H1 (cell line): ENCODE measurements around the gene QDPR. TPM values are rescaled to one million over a fixed set of nuclear protein-coding genes. Genes with fewer than 3 reads are reported as not detected.

Source experiments
- CTCF ChIA-PET: fragments of 300-600 bp; sonication (Branson Sonifier 250); formaldehyde crosslinking; loops from one replicate; lab custom pipeline; 2021; ENCODE audit not compliant: partially characterized antibody; lab: Charles Lee
- POLR2A ChIA-PET: fragments of 300-600 bp; sonication (Branson Sonifier 250); formaldehyde crosslinking; loops from one replicate; lab custom pipeline; 2021; ENCODE audit warnings: inconsistent platforms; ENCODE audit not compliant: partially characterized antibody; lab: Charles Lee
- DNase-seq, 2 experiments: peaks; one replicate each; pipeline versions ENCODE4 v3.0.0 to v3.0.0-alpha.2; 2010 to 2022; ENCODE audit warnings: low spot score in 2 of 2, low read depth in 1 of 2, mixed read lengths in 1 of 2
- FAIRE-seq: peaks from 2 replicates; lab custom pipeline; 2011; peaks lifted over from hg19 to GRCh38; lab: Jason Lieb, UNC
- H2AFZ ChIP-seq: 2 replicates; pipeline ENCODE4 v1.8.1; 2012; ENCODE audit warnings: low read length, inconsistent platforms
- H2AK5ac ChIP-seq: 2 replicates; pipeline ENCODE4 v1.6.1; 2013; ENCODE audit warnings: low read depth, low read length
- H2BK120ac ChIP-seq: replicated peaks from 2 replicates; pipeline ENCODE3; 2013; ENCODE audit warnings: low read depth, low read length, inconsistent platforms
- H2BK12ac ChIP-seq: 2 replicates; pipeline ENCODE4 v1.6.1; 2013; ENCODE audit warnings: low read depth, low read length
- H2BK15ac ChIP-seq: 2 replicates; pipeline ENCODE4 v1.6.1; 2013; ENCODE audit warnings: low read length
- H2BK20ac ChIP-seq: 2 replicates; pipeline ENCODE4 v1.6.1; 2013; ENCODE audit warnings: low read length
- H2BK5ac ChIP-seq: 2 replicates; pipeline ENCODE4 v1.6.1; 2013; ENCODE audit warnings: low read depth, low read length
- H3K14ac ChIP-seq: 2 replicates; pipeline ENCODE4 v1.6.1; 2013; ENCODE audit warnings: inconsistent platforms; ENCODE audit not compliant: insufficient read length
- H3K18ac ChIP-seq: 2 replicates; pipeline ENCODE4 v1.6.1; 2013; ENCODE audit warnings: low read length; ENCODE audit errors: extremely low read depth
- H3K23ac ChIP-seq: 2 replicates; pipeline ENCODE4 v1.6.1; 2013; ENCODE audit warnings: inconsistent platforms; ENCODE audit not compliant: insufficient read length
- H3K23me2 ChIP-seq: 2 replicates; pipeline ENCODE4 v1.6.1; 2013; ENCODE audit warnings: low read depth, low read length
- H3K27ac ChIP-seq: 2 replicates; pipeline ENCODE4 v1.6.1; 2011; ENCODE audit warnings: low read depth, low read length, inconsistent platforms
- H3K27me3 ChIP-seq, 4 experiments: replicated peaks in 1 of 4; 1 replicate in 1 of 4; 2 replicates in 3 of 4; pipeline versions ENCODE4 v1.6.1 to v1.8.1; 2011 to 2013; ENCODE audit warnings: low read length in 3 of 4, mild to moderate bottlenecking in 3 of 4, inconsistent platforms in 2 of 4, mixed read lengths in 2 of 4, moderate library complexity in 1 of 4; ENCODE audit not compliant: control insufficient read depth in 3 of 4, insufficient read depth in 3 of 4; ENCODE audit errors: extremely low read depth in 1 of 4
- H3K36me3 ChIP-seq, 4 experiments: 2 replicates each; pipeline versions ENCODE4 v1.6.1 to v1.8.1; 2011 to 2013; ENCODE audit warnings: mild to moderate bottlenecking in 4 of 4, low read length in 3 of 4, moderate library complexity in 2 of 4, control low read depth in 1 of 4, inconsistent platforms in 1 of 4; ENCODE audit not compliant: insufficient read depth in 4 of 4, control insufficient read depth in 2 of 4
- H3K4ac ChIP-seq: replicated peaks from 2 replicates; pipeline ENCODE3; 2013; ENCODE audit warnings: low read length, low read depth, mixed read lengths, inconsistent platforms; ENCODE audit not compliant: insufficient read length
- H3K4me1 ChIP-seq, 4 experiments: replicated peaks in 1 of 4; 1 replicate in 1 of 4; 2 replicates in 3 of 4; pipeline versions ENCODE4 v1.6.1 to v1.8.1; 2011 to 2013; ENCODE audit warnings: low read length in 3 of 4, inconsistent platforms in 2 of 4, mixed read lengths in 1 of 4; ENCODE audit not compliant: insufficient read depth in 4 of 4, control insufficient read depth in 3 of 4
- H3K4me2 ChIP-seq, 2 experiments: 2 replicates each; pipeline versions ENCODE4 v1.6.1 to v1.8.1; 2011 to 2013; ENCODE audit warnings: low read depth in 2 of 2, low read length in 2 of 2, control low read depth in 1 of 2, inconsistent platforms in 1 of 2, mild to moderate bottlenecking in 1 of 2; ENCODE audit not compliant: insufficient read depth in 1 of 2
- H3K4me3 ChIP-seq, 4 experiments: fragments of 200-600, 300-600 bp in 1 of 4; sonication (generic), shearing (Covaris generic), sonication (Bioruptor Twin) in 1 of 4; 2 replicates each; pipeline versions ENCODE4 v1.5.1 to v1.8.1; 2011 to 2016; ENCODE audit warnings: low read length in 4 of 4, low read depth in 3 of 4, control low read depth in 2 of 4, inconsistent platforms in 2 of 4, mild to moderate bottlenecking in 2 of 4, mixed read lengths in 1 of 4, moderate library complexity in 1 of 4; ENCODE audit not compliant: insufficient read depth in 2 of 4; ENCODE audit errors: extremely low read depth in 1 of 4
- H3K56ac ChIP-seq: replicated peaks from 2 replicates; pipeline ENCODE3; 2013; ENCODE audit warnings: low read depth, mild to moderate bottlenecking, mixed read lengths, low read length, inconsistent platforms; ENCODE audit not compliant: insufficient read length
- H3K79me1 ChIP-seq: 2 replicates; pipeline ENCODE4 v1.6.1; 2013; ENCODE audit warnings: low read depth, low read length, control low read depth
- H3K79me2 ChIP-seq, 2 experiments: 2 replicates each; pipeline versions ENCODE4 v1.6.1 to v1.8.1; 2012 to 2013; ENCODE audit warnings: low read length in 2 of 2, mild to moderate bottlenecking in 2 of 2, inconsistent platforms in 1 of 2; ENCODE audit not compliant: insufficient read depth in 2 of 2, control insufficient read depth in 1 of 2
- H3K9ac ChIP-seq, 4 experiments: replicated peaks in 1 of 4; 1 replicate in 1 of 4; 2 replicates in 3 of 4; pipeline versions ENCODE4 v1.6.1 to v1.8.1; 2011 to 2013; ENCODE audit warnings: low read depth in 3 of 4, low read length in 3 of 4, control low read depth in 2 of 4, mild to moderate bottlenecking in 2 of 4, moderate library complexity in 2 of 4, inconsistent platforms in 1 of 4; ENCODE audit errors: extremely low read depth in 1 of 4
- H3K9me3 ChIP-seq, 2 experiments: 2 replicates each; pipeline versions ENCODE4 v1.6.1 to v1.8.1; 2012 to 2013; ENCODE audit warnings: mild to moderate bottlenecking in 2 of 2, moderate library complexity in 2 of 2, control low read depth in 1 of 2, inconsistent platforms in 1 of 2, low read depth in 1 of 2, low read length in 1 of 2, mixed read lengths in 1 of 2; ENCODE audit not compliant: insufficient read depth in 2 of 2
- H4K20me1 ChIP-seq, 2 experiments: replicated peaks in 1 of 2; 2 replicates each; pipeline versions ENCODE3 to v1.8.1; 2011 to 2013; ENCODE audit warnings: inconsistent platforms in 2 of 2, low read length in 2 of 2, mild to moderate bottlenecking in 1 of 2; ENCODE audit not compliant: insufficient read depth in 2 of 2, control insufficient read depth in 1 of 2
- H4K5ac ChIP-seq: 2 replicates; pipeline ENCODE4 v1.6.1; 2013; ENCODE audit warnings: low read length, low read depth, mixed read lengths, inconsistent platforms; ENCODE audit not compliant: insufficient read length
- H4K8ac ChIP-seq: 2 replicates; pipeline ENCODE4 v1.8.0; 2013; ENCODE audit warnings: mild to moderate bottlenecking, moderate library complexity, low read length, inconsistent platforms; ENCODE audit not compliant: insufficient read depth; ENCODE audit errors: extremely low read depth
- H4K91ac ChIP-seq: replicated peaks from 2 replicates; pipeline ENCODE3; 2013; ENCODE audit warnings: low read length, mixed read lengths, inconsistent platforms; ENCODE audit not compliant: insufficient read length
- HDAC2 ChIP-seq, 2 experiments: fragments of 300-600 bp in 1 of 2; sonication (generic) in 1 of 2; IDR thresholded peaks; 2 replicates each; pipeline ENCODE4 v1.6.1; 2011 to 2012; ENCODE audit warnings: low read depth in 2 of 2, low read length in 2 of 2, mild to moderate bottlenecking in 2 of 2, moderate library complexity in 2 of 2, borderline replicate concordance in 1 of 2, inconsistent platforms in 1 of 2
- JUND ChIP-seq: IDR thresholded peaks from 2 replicates; pipeline ENCODE4 v1.6.1; 2011; ENCODE audit warnings: mild to moderate bottlenecking, improper control_type of control experiment, low read length
- KDM4A ChIP-seq: IDR thresholded peaks from one replicate; pipeline ENCODE4 v1.7.1; 2012; ENCODE audit warnings: low read depth, mild to moderate bottlenecking, moderate library complexity, low read length, inconsistent platforms; ENCODE audit not compliant: severe bottlenecking
- SIRT6 ChIP-seq: IDR thresholded peaks from one replicate; pipeline ENCODE4 v1.7.1; 2012; ENCODE audit warnings: low read length, inconsistent platforms
- TAF7 ChIP-seq: optimal IDR thresholded peaks from 2 replicates; pipeline ENCODE3; 2011; ENCODE audit warnings: low read depth, mild to moderate bottlenecking, inconsistent platforms, low read length, moderate library complexity, borderline replicate concordance
- ZNF274 ChIP-seq: IDR thresholded peaks from 2 replicates; pipeline ENCODE4 v1.7.0; 2012; ENCODE audit warnings: low read length, borderline replicate concordance; ENCODE audit errors: extremely low read depth
- WGBS, 2 experiments: shearing (Covaris generic) in 1 of 2; methylation state at CpG; one replicate each; pipeline versions ENCODE4 v1.1.6 to v1.1.7; 2013 to 2015; ENCODE audit warnings: low lambda C conversion rate in 2 of 2, mixed read lengths in 2 of 2, inconsistent platforms in 1 of 2, low coverage in 1 of 2, missing lambda C conversion rate in 1 of 2; ENCODE audit not compliant: insufficient replicate concordance in 2 of 2, insufficient coverage in 1 of 2, insufficient read length in 1 of 2; ENCODE audit errors: extremely low coverage in 1 of 2, missing lambda C conversion rate in 1 of 2; 5-methylcytosine and 5-hydroxymethylcytosine counted together
- long read RNA-seq, 2 experiments: library from RNA in 1 of 2; library from capped mRNA in 1 of 2; stranded (forward); transcript quantifications; one replicate each; pipeline ENCODE4 v2.0.0, GENCODE V29; 2021; ENCODE audit warnings: inconsistent platforms in 1 of 2
- polyA minus RNA-seq, 3 experiments: library from RNA; depleted of rRNA, polyadenylated mRNA; stranded (reverse); fragments of >200 nt; gene quantifications; 1 replicate in 2 of 3; 2 replicates in 1 of 3; pipeline ENCODE4 v1.2.3, GENCODE V29; 2011
- polyA plus RNA-seq, 7 experiments: library from polyadenylated mRNA; depleted of rRNA in 3 of 7; stranded (reverse) in 5 of 7; unstranded in 2 of 7; fragments of >200 nt in 5 of 7; fragments of 200-250 nt in 2 of 7; gene quantifications; 1 replicate in 5 of 7; 2 replicates in 1 of 7; 4 replicates in 1 of 7; pipeline versions ENCODE4 v1.2.1 to v1.2.3, GENCODE V29; 2011 to 2013; ENCODE audit warnings: missing spikeins in 2 of 7, mixed read lengths in 2 of 7
- total RNA-seq: library from RNA; stranded (reverse); fragmentation: NEBNext Ultra II Directional; extraction: Animal tissue kit (Norgen Biotek cat#: 25700); gene quantifications from 2 replicates; pipeline ENCODE4 v1.2.1, GENCODE V29; 2021
- TF ChIP-seq, protein P1 (sequence below): IDR thresholded peaks from 2 replicates; pipeline ENCODE4 v1.6.1; 2012; ENCODE audit warnings: inconsistent platforms

QDPR gene
- total RNA-seq (33.6 and 33.8 TPM in 2 replicates), polyA plus RNA-seq (2011; rRNA removed) (34.9 and 35.9 TPM in 2 replicates), polyA minus RNA-seq (2011; rRNA and poly(A)+ RNA removed) (26.6 and 31.9 TPM in 2 replicates)
- polyA plus RNA-seq (2011; cell fraction: cytosol; rRNA removed), result 45.4 TPM
- 21.4 TPM for polyA plus RNA-seq (2011; cell fraction: nucleus; rRNA removed)
- polyA plus RNA-seq (2012, experiment 1 of 2), result 32.1 to 37.5 TPM (median 35.9 TPM) in 4 replicates
- 20.3 TPM for polyA plus RNA-seq (2012, experiment 2 of 2)
- polyA plus RNA-seq (2013, experiment 1 of 2), result 22.5 TPM
- 23.4 TPM for polyA plus RNA-seq (2013, experiment 2 of 2)
- 14.2 TPM for polyA minus RNA-seq (2011; cell fraction: cytosol; rRNA and poly(A)+ RNA removed)
- polyA minus RNA-seq (2011; cell fraction: nucleus; rRNA and poly(A)+ RNA removed), result 23.1 TPM
- long read RNA-seq, experiment 1, transcript QDPR-201 (7 exons, 1,648 nt), result major isoform, 23 of 57 reads
- long read RNA-seq, experiment 1, partial matches to known transcripts, result 19 of 57 reads
- long read RNA-seq, experiment 1, other reads (novel, unspliced or antisense), result 10 of 57 reads
- long read RNA-seq, experiment 2, transcript QDPR-201 (7 exons, 1,648 nt), result major isoform, 9 of 15 reads
- long read RNA-seq, experiment 2, partial matches to known transcripts, result 3 of 15 reads
- long read RNA-seq, experiment 2, other reads (novel, unspliced or antisense), result 3 of 15 reads

DNA sequence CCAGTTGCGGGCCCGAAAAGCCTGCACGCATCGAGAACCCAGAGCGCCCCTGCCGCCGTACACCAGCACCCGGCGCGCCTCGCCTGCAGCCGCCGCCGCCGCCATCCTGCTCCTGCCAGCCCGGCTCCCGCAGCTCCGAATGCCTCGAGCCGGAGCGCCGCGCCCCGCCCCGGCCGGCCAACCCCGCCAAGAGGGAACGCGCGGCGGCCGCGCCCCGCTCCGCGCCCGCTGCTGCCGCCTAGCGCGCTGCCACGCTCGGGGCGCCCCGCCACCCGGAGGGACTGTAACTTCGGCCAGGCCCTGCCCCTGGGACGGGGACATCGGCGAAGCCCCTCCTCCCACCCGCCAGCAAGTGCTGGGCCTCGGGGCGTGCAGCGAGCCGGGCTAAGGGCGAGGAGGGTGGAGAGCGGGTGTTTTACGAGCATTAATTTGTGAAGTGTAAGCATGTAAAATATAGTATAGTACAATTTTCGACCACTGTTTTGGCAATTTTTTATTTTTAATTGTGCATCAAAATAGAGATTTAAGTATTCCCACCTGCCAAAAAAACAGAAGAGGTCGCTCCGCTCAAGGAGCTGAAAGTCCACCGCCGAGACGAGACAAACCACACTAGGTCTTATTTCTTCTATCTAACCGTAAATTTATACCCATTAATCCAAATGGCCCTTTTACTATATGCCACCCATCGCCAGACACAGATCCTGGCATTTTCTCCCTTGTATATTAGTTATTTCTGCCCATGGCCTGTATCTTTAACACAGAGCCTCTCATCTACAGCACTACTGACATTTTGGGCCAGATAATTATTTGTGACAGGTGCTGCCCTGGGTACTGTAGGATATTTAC, at the start of gene QDPR:
QDPR (minus strand) TSS at position 141 of the 846 bp plus-strand sequence; CDS start at position 105, 36 bp downstream.
- Histone ChIP-seq H2BK12ac (no peak within 1 kb of the TSS), H2BK20ac (no peak within 1 kb of the TSS), H2BK120ac (no peak within 1 kb of the TSS), H3K18ac (peak within 1 kb of the TSS; percentile 89), H2BK15ac (no peak within 1 kb of the TSS), H3K14ac (no peak within 1 kb of the TSS), H2AFZ (peak within 1 kb of the TSS; percentile 93), H3K9ac (peak within 1 kb of the TSS; percentile 49 to 84 (median 60)), H3K27ac (no peak within 1 kb of the TSS), H3K56ac (no peak within 1 kb of the TSS), H3K4me3 (peak within 1 kb of the TSS; percentile 52 to 89 (median 68)), H4K20me1 (peaks cover 0 to 2% of the 10 kb centered on the region in 2 experiments), H3K79me1 (no peaks in the 10 kb centered on the region), H3K9me3 (no peaks in the 10 kb centered on the region), H4K8ac (no peak within 1 kb of the TSS; the same call in 1 of the 2 replicates), H2BK5ac (no peak within 1 kb of the TSS), H3K4ac (no peak within 1 kb of the TSS), H4K5ac (no peak within 1 kb of the TSS), H3K4me1 (peaks cover 0 to 5% (median 1%) of the 10 kb centered on the region in 4 experiments; a peak in 6 of 7 replicates), H3K27me3 (peaks cover 0 to 4% (median 0%) of the 10 kb centered on the region in 4 experiments; a peak in 3 of 7 replicates), H3K4me2 (peak within 1 kb of the TSS; percentile 91 to 98), H2AK5ac (no peak within 1 kb of the TSS), H3K23ac (no peak within 1 kb of the TSS), H4K91ac (no peak within 1 kb of the TSS), H3K23me2 (peaks cover 5% of the 10 kb centered on the region; the same call in 1 of the 2 replicates), H3K79me2 (no peaks in the 10 kb centered on the region), H3K36me3 (peaks cover 0 to 6% (median 0%) of the 10 kb centered on the region in 4 experiments; a peak in 3 of 8 replicates)
- DNase-seq (peak; percentile 56 to 85), FAIRE-seq (no peak)
- ChIA-PET POLR2A (interaction anchor here (0.8 to 2.5 kb wide), 6 partner anchors 19 to 298 kb away, joined by 3 to 7 read pairs (median 4); partner anchors contain the start of gene MED28), CTCF (interaction anchor here (0.6 to 1.8 kb wide), 13 partner anchors 9 to 107 kb away, joined by 3 to 5 read pairs (median 3); no protein-coding TSS in a partner anchor)
- 10% methylated on average over 27 of the region's 65 CpGs; no CpG with 5 or more reads in 1 of the 2 experiments for WGBS, 2 experiments
- TF ChIP-seq HDAC2 (IDR thresholded peaks at IDR 0.05; ENCODE audit: borderline replicate concordance in 1 of 2, low read depth in 2 of 2, low read length in 2 of 2) (0 out of 4 replicates have a peak, but pooled peaks of 1 of the 2 experiments have one; percentile 51), JUND (no peak), ZNF274 (no peak), SIRT6 (no peak), KDM4A (no peak), TAF7 (peak; percentile 74)
- TF ChIP-seq, protein P1, sequence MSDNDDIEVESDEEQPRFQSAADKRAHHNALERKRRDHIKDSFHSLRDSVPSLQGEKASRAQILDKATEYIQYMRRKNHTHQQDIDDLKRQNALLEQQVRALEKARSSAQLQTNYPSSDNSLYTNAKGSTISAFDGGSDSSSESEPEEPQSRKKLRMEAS, result peak; percentile 21; the same call in 1 of the 2 replicates
